GM21360 (cell line): ENCODE data around the gene GIGYF2.
"Not testable (repeated sequence)": the region's sequence is repeated elsewhere in the genome, so short reads cannot be mapped to it uniquely, and the experiment has no call there.

ENCODE experiments used
- ATAC-seq: cut with Tn5 transposase; IDR thresholded peaks from one replicate; pipeline ENCODE4 v1.9.1; 2021; ENCODE audit warnings: mild to moderate bottlenecking, moderate library complexity; ENCODE audit not compliant: unreplicated experiment

Gene GIGYF2

GRCh38 chr2:232809349-232810124 is 112.4 kb downstream of the GIGYF2 start:
- ATAC-seq, result no peak

GRCh38 chr2:232810444-232810843 is 113.3 kb downstream of the GIGYF2 start:
- ATAC-seq, result no peak

- ATAC-seq, result no peak
Observed at GRCh38 chr2:232815569-232815968, 118.4 kb downstream of the GIGYF2 start.

- ATAC-seq, result no peak
Observed at GRCh38 chr2:232816657-232817056, 119.5 kb downstream of the GIGYF2 start.

GRCh38 chr2:232817756-232818155 is 120.6 kb downstream of the GIGYF2 start:
- no peak for ATAC-seq

- ATAC-seq, result no peak
Observed at GRCh38 chr2:232829988-232830387, 132.9 kb downstream of the GIGYF2 start.

- no peak for ATAC-seq
Observed at GRCh38 chr2:232831496-232831895, 134.4 kb downstream of the GIGYF2 start.

- ATAC-seq, result no peak
Observed at GRCh38 chr2:232833830-232834229, 136.7 kb downstream of the GIGYF2 start.

- no peak for ATAC-seq
Observed at GRCh38 chr2:232835687-232836208, 138.6 kb downstream of the GIGYF2 start.

GRCh38 chr2:232836934-232837333 is 139.8 kb downstream of the GIGYF2 start:
- ATAC-seq, result no peak

- ATAC-seq, result peak; percentile 46
Observed at GRCh38 chr2:232838406-232838874, 141.3 kb downstream of the GIGYF2 start.

- ATAC-seq, result no peak
Observed at GRCh38 chr2:232839411-232840079, 142.4 kb downstream of the GIGYF2 start.

- ATAC-seq, result no peak
Observed at GRCh38 chr2:232842689-232843088, 145.6 kb downstream of the GIGYF2 start.

GRCh38 chr2:232843834-232844233 is 146.7 kb downstream of the GIGYF2 start:
- no peak for ATAC-seq

- no peak for ATAC-seq
Observed at GRCh38 chr2:232846055-232846454, 148.9 kb downstream of the GIGYF2 start.

GRCh38 chr2:232850039-232850438 is 152.9 kb downstream of the GIGYF2 start:
- no peak for ATAC-seq

GRCh38 chr2:232852081-232852480 is 154.9 kb downstream of the GIGYF2 start:
- ATAC-seq, result not testable (repeated sequence)

GRCh38 chr2:232852676-232853075 is 155.5 kb downstream of the GIGYF2 start:
- ATAC-seq, result no peak

GRCh38 chr2:232854082-232854481 is 157.0 kb downstream of the GIGYF2 start:
- no peak for ATAC-seq

- ATAC-seq, result no peak
Observed at GRCh38 chr2:232857158-232857563, 160.0 kb downstream of the GIGYF2 start.

GRCh38 chr2:232859385-232859916 is 162.3 kb downstream of the GIGYF2 start:
- ATAC-seq, result no peak
